ENCODE results near the gene SERTAD2. TPM values are rescaled to one million over a fixed set of nuclear protein-coding genes. Genes with fewer than 3 reads are reported as not detected.

The SERTAD2 gene
- total RNA-seq, 2 donors from 2014 or later: 15.8 to 22.2 TPM

- Histone ChIP-seq H3K9me3 (no peaks in the 10 kb centered on the region), H3K4me1 (peaks cover 0 to 49% of the 10 kb centered on the region in 2 donors), H3K4me3 (peak overlapping the region; percentile 58 to 87), H3K27ac (peak overlapping the region; percentile 95 to 100), H3K27me3 (no peaks in the 10 kb centered on the region), H3K36me3 (no peaks in the 10 kb centered on the region)
- no peak for TF ChIP-seq CTCF (IDR thresholded peaks at IDR 0.05)
- peak; percentile 90 for DNase-seq (ENCODE audit: low spot score)
Measured at GRCh38 chr2:64654063-64654811, 524 bp upstream of the SERTAD2 start.

- Histone ChIP-seq H3K27ac (peak overlapping the region; percentile 100), H3K9me3 (no peaks in the 10 kb centered on the region), H3K4me3 (peak overlapping the region; percentile 84 to 87), H3K27me3 (no peaks in the 10 kb centered on the region), H3K4me1 (peaks cover 0 to 55% of the 10 kb centered on the region in 2 donors), H3K36me3 (no peaks in the 10 kb centered on the region)
- DNase-seq (ENCODE audit: low spot score): no peak
- no peak for TF ChIP-seq CTCF (IDR thresholded peaks at IDR 0.05)
Measured at GRCh38 chr2:64652231-64653108, 1.2 kb downstream of the SERTAD2 start.

GRCh38 chr2:64651590-64651989, 2.1 kb downstream of the SERTAD2 start:
- Histone ChIP-seq H3K4me3 (no peak overlapping the region), H3K27me3 (no peaks in the 10 kb centered on the region), H3K36me3 (no peaks in the 10 kb centered on the region), H3K9me3 (no peaks in the 10 kb centered on the region), H3K4me1 (peaks cover 0 to 61% of the 10 kb centered on the region in 2 donors), H3K27ac (peak overlapping the region; percentile 100)
- TF ChIP-seq CTCF (IDR thresholded peaks at IDR 0.05): no peak
- DNase-seq (ENCODE audit: low spot score): no peak

GRCh38 chr2:64650722-64651338, 2.9 kb downstream of the SERTAD2 start:
- no peaks in the 10 kb centered on the region for H3K36me3 ChIP-seq
- no peak for DNase-seq (ENCODE audit: low spot score)
- H3K9me3 ChIP-seq: no peaks in the 10 kb centered on the region
- no peak overlapping the region for H3K4me3 ChIP-seq
- peaks cover 0 to 66% of the 10 kb centered on the region in 2 donors for H3K4me1 ChIP-seq
- no peaks in the 10 kb centered on the region for H3K27me3 ChIP-seq
- no peak for TF ChIP-seq CTCF (IDR thresholded peaks at IDR 0.05)
- peak overlapping the region; percentile 100 for H3K27ac ChIP-seq

GRCh38 chr2:64650296-64650695, 3.4 kb downstream of the SERTAD2 start:
- Histone ChIP-seq H3K4me1 (peaks cover 0 to 66% of the 10 kb centered on the region in 2 donors), H3K36me3 (no peaks in the 10 kb centered on the region), H3K9me3 (no peaks in the 10 kb centered on the region), H3K4me3 (no peak overlapping the region), H3K27me3 (no peaks in the 10 kb centered on the region), H3K27ac (peak overlapping the region; percentile 36 to 100)
- no peak for DNase-seq (ENCODE audit: low spot score)
- no peak for TF ChIP-seq CTCF (IDR thresholded peaks at IDR 0.05)

Measured in right atrium auricular region (tissue), 2 donors.